ENCODE data around the gene EFCAB8.
"Not testable (repeated sequence)": the region's sequence is repeated elsewhere in the genome, so short reads cannot be mapped to it uniquely, and the experiment has no call there.

The EFCAB8 gene

GRCh38 chr20:32848846-32849245, 9.9 kb upstream of the EFCAB8 start:
- Histone ChIP-seq H3K4me3 (no peak overlapping the region), H3K36me3 (peaks cover 26 to 81% (median 79%) of the 10 kb centered on the region in 3 donors), H3K9me3 (no peaks in the 10 kb centered on the region), H3K27me3 (no peaks in the 10 kb centered on the region), H3K27ac (no peak overlapping the region), H3K4me1 (no peaks in the 10 kb centered on the region)
- no peak for DNase-seq
- no peak for TF ChIP-seq CTCF (IDR thresholded peaks at IDR 0.05)
- intact Hi-C loops (cut with DNase I; ENCODE audit: low total_unique reads) = no loop called here

- Histone ChIP-seq H3K9me3 (no peaks in the 10 kb centered on the region), H3K27me3 (no peaks in the 10 kb centered on the region), H3K4me3 (no peak overlapping the region), H3K27ac (no peak overlapping the region), H3K4me1 (no peaks in the 10 kb centered on the region), H3K36me3 (peaks cover 26 to 86% (median 80%) of the 10 kb centered on the region in 3 donors)
- intact Hi-C loops (cut with DNase I; ENCODE audit: low total_unique reads) = no loop called here
- TF ChIP-seq CTCF (IDR thresholded peaks at IDR 0.05) = no peak
- no peak for DNase-seq
Observed at GRCh38 chr20:32849577-32849976, 9.1 kb upstream of the EFCAB8 start.

- intact Hi-C loops (cut with DNase I; ENCODE audit: low total_unique reads) = no loop called here
- no peak overlapping the region for H3K4me3 ChIP-seq
- H3K9me3 ChIP-seq = no peaks in the 10 kb centered on the region
- peaks cover 16 to 51% (median 37%) of the 10 kb centered on the region in 3 donors for H3K36me3 ChIP-seq
- H3K4me1 ChIP-seq = no peaks in the 10 kb centered on the region
- TF ChIP-seq CTCF (IDR thresholded peaks at IDR 0.05) = no peak
- H3K27ac ChIP-seq = no peak overlapping the region
- H3K27me3 ChIP-seq = no peaks in the 10 kb centered on the region
- no peak for DNase-seq
Observed at GRCh38 chr20:32855387-32855786, 3.3 kb upstream of the EFCAB8 start.

GRCh38 chr20:32858189-32858588, 534 bp upstream of the EFCAB8 start:
- H3K4me1 ChIP-seq = no peaks in the 10 kb centered on the region

GRCh38 chr20:32861446-32861845, 2.7 kb downstream of the EFCAB8 start:
- Histone ChIP-seq H3K27me3 (no peaks in the 10 kb centered on the region), H3K4me1 (no peaks in the 10 kb centered on the region), H3K36me3 (peaks cover under 1 to 20% (median 7%) of the 10 kb centered on the region in 3 donors), H3K4me3 (no peak overlapping the region), H3K9me3 (no peaks in the 10 kb centered on the region), H3K27ac (no peak overlapping the region)
- TF ChIP-seq CTCF (IDR thresholded peaks at IDR 0.05) = no peak
- intact Hi-C loops (cut with DNase I; ENCODE audit: low total_unique reads) = no loop called here
- no peak for DNase-seq

More at GRCh38 chr20:32858189-32858588, 534 bp upstream of the EFCAB8 start:
- no peak for DNase-seq
- TF ChIP-seq CTCF (IDR thresholded peaks at IDR 0.05) = no peak
- peaks cover 10 to 29% (median 15%) of the 10 kb centered on the region in 3 donors for H3K36me3 ChIP-seq
- H3K27me3 ChIP-seq = no peaks in the 10 kb centered on the region
- H3K9me3 ChIP-seq = no peaks in the 10 kb centered on the region
- intact Hi-C loops (cut with DNase I; ENCODE audit: low total_unique reads) = no loop called here
- H3K4me3 ChIP-seq = no peak overlapping the region
- no peak overlapping the region for H3K27ac ChIP-seq

- no peak overlapping the region for H3K27ac ChIP-seq
- no peaks in the 10 kb centered on the region for H3K9me3 ChIP-seq
- no peaks in the 10 kb centered on the region for H3K36me3 ChIP-seq
- no peak for TF ChIP-seq CTCF (IDR thresholded peaks at IDR 0.05)
- intact Hi-C loops (cut with DNase I; ENCODE audit: low total_unique reads) = no loop called here
- no peak overlapping the region for H3K4me3 ChIP-seq
- no peaks in the 10 kb centered on the region for H3K27me3 ChIP-seq
- no peaks in the 10 kb centered on the region for H3K4me1 ChIP-seq
- DNase-seq = no peak
Observed at GRCh38 chr20:32869562-32869961, 10.8 kb downstream of the EFCAB8 start.

- H3K27ac ChIP-seq; H3K4me1 ChIP-seq; H3K4me3 ChIP-seq; intact Hi-C loops (cut with DNase I; ENCODE audit: low total_unique reads); DNase-seq; H3K9me3 ChIP-seq; H3K27me3 ChIP-seq; H3K36me3 ChIP-seq: not testable (repeated sequence)
Observed at GRCh38 chr20:32870526-32870925, 11.8 kb downstream of the EFCAB8 start.
